Measurements from ENCODE around the gene ZNF672. TPM values are rescaled to one million over a fixed set of nuclear protein-coding genes. Genes with fewer than 3 reads are reported as not detected.

ZNF672 gene
- polyA plus RNA-seq, 1 donor (not counting 4 experiments of a cell fraction or from before 2014, with no cell fraction given), result 12.6 TPM

- H3K4me3 ChIP-seq (ENCODE audit: control insufficient read depth in 2 of 3, extremely low read depth in 1 of 3, insufficient read depth in 2 of 3, low read depth in 1 of 3, low read length in 3 of 3), result no peak overlapping the region
- no peak overlapping the region for H3K27ac ChIP-seq (ENCODE audit: control insufficient read depth, insufficient read depth, low read length)
- FAIRE-seq, result no peak
- dilution Hi-C loops (cut with MboI; ENCODE audit: extremely low pct_ligation_motif_present, low sequenced_read_pairs), result no loop called here
- no peak overlapping the region for H3K4me2 ChIP-seq (ENCODE audit: control insufficient read depth, extremely low read depth, insufficient read depth, low read depth, low read length)
- no peak for DNase-seq (ENCODE audit: low read depth, low spot score)
- no peak overlapping the region for H3K9ac ChIP-seq (ENCODE audit: control insufficient read depth, extremely low read depth, insufficient read depth, low read length)
- no peaks in the 10 kb centered on the region for H3K27me3 ChIP-seq (ENCODE audit: control insufficient read depth, extremely low read depth, insufficient read depth, low read length)
- peaks cover 26 to 35% of the 10 kb centered on the region in 2 experiments for H3K36me3 ChIP-seq (ENCODE audit: control insufficient read depth in 2 of 2, extremely low read depth in 1 of 2, insufficient read depth in 2 of 2, low read length in 2 of 2)
- no peaks in the 10 kb centered on the region for H3K9me1 ChIP-seq (ENCODE audit: control insufficient read depth, extremely low read depth, insufficient read depth, low read length)
- peaks cover 5% of the 10 kb centered on the region for H3K4me1 ChIP-seq (ENCODE audit: control insufficient read depth, extremely low read depth, insufficient read depth, low read length)
- H2AFZ ChIP-seq (ENCODE audit: control insufficient read depth, low read length), result no peak overlapping the region
- no peak for TF ChIP-seq EZH2 (IDR thresholded peaks at IDR 0.05; ENCODE audit: low read length)
- no peak for TF ChIP-seq CTCF (optimal IDR thresholded peaks at IDR 0.05 in 1 of 3, IDR thresholded peaks at IDR 0.05 in 1 of 3, conservative IDR thresholded peaks at IDR 0.05 in 1 of 3; ENCODE audit: extremely low read depth in 1 of 3, insufficient read depth in 2 of 3, low read length in 3 of 3)
- no peaks in the 10 kb centered on the region for H3K9me3 ChIP-seq (ENCODE audit: control insufficient read depth, low read depth, low read length)
- no peaks in the 10 kb centered on the region for H3K79me2 ChIP-seq (ENCODE audit: control insufficient read depth, insufficient read depth, low read length)
- no peaks in the 10 kb centered on the region for H4K20me1 ChIP-seq (ENCODE audit: control insufficient read depth, extremely low read depth, insufficient read depth, low read length)
Observed at GRCh38 chr1:248847956-248848561, 10.0 kb downstream of the ZNF672 start.

- dilution Hi-C loops (cut with MboI; ENCODE audit: extremely low pct_ligation_motif_present, low sequenced_read_pairs), result no loop called here
Observed at GRCh38 chr1:248848602-248849001, 10.6 kb downstream of the ZNF672 start.

More at GRCh38 chr1:248848602-248849001, 10.6 kb downstream of the ZNF672 start:
- Histone ChIP-seq H3K27me3 (ENCODE audit: control insufficient read depth, extremely low read depth, insufficient read depth, low read length) (no peaks in the 10 kb centered on the region), H3K9ac (ENCODE audit: control insufficient read depth, extremely low read depth, insufficient read depth, low read length) (no peak overlapping the region), H3K79me2 (ENCODE audit: control insufficient read depth, insufficient read depth, low read length) (no peaks in the 10 kb centered on the region), H3K36me3 (ENCODE audit: control insufficient read depth in 2 of 2, extremely low read depth in 1 of 2, insufficient read depth in 2 of 2, low read length in 2 of 2) (peaks cover 29 to 39% of the 10 kb centered on the region in 2 experiments), H2AFZ (ENCODE audit: control insufficient read depth, low read length) (no peak overlapping the region), H4K20me1 (ENCODE audit: control insufficient read depth, extremely low read depth, insufficient read depth, low read length) (no peaks in the 10 kb centered on the region), H3K4me2 (ENCODE audit: control insufficient read depth, extremely low read depth, insufficient read depth, low read depth, low read length) (no peak overlapping the region), H3K9me3 (ENCODE audit: control insufficient read depth, low read depth, low read length) (no peaks in the 10 kb centered on the region), H3K27ac (ENCODE audit: control insufficient read depth, insufficient read depth, low read length) (no peak overlapping the region), H3K4me1 (ENCODE audit: control insufficient read depth, extremely low read depth, insufficient read depth, low read length) (no peaks in the 10 kb centered on the region), H3K9me1 (ENCODE audit: control insufficient read depth, extremely low read depth, insufficient read depth, low read length) (no peaks in the 10 kb centered on the region), H3K4me3 (ENCODE audit: control insufficient read depth in 2 of 3, extremely low read depth in 1 of 3, insufficient read depth in 2 of 3, low read depth in 1 of 3, low read length in 3 of 3) (no peak overlapping the region)
- DNase-seq (ENCODE audit: low read depth, low spot score), result no peak
- FAIRE-seq, result no peak
- no peak for TF ChIP-seq EZH2 (IDR thresholded peaks at IDR 0.05; ENCODE audit: low read length)
- no peak for TF ChIP-seq CTCF (optimal IDR thresholded peaks at IDR 0.05 in 1 of 3, IDR thresholded peaks at IDR 0.05 in 1 of 3, conservative IDR thresholded peaks at IDR 0.05 in 1 of 3; ENCODE audit: extremely low read depth in 1 of 3, insufficient read depth in 2 of 3, low read length in 3 of 3)
